ENCODE results near the gene LSM3.

GRCh38 chr3:14141144-14141543 lies 37.5 kb upstream of the LSM3 start:
- TF ChIP-seq CTCF (IDR thresholded peaks at IDR 0.05; ENCODE audit: low read length) = no peak
- TF ChIP-seq EZH2 (IDR thresholded peaks at IDR 0.05; ENCODE audit: borderline replicate concordance, low read length) = no peak

Data from OCI-LY1 (cell line).